Epithelial cell of esophagus (primary cell): ENCODE data around the gene PLA2G1B.
"Not testable (repeated sequence)": the region's sequence is repeated elsewhere in the genome, so short reads cannot be mapped to it uniquely, and the experiment has no call there.

Experiments used
- DNase-seq: peaks from one replicate; pipeline ENCODE4 v3.0.0; 2010; ENCODE audit warnings: low read depth
- H3K4me3 ChIP-seq: 2 replicates; pipeline ENCODE4 v1.5.1; 2011; ENCODE audit warnings: mild to moderate bottlenecking, low read length, control low read depth
- TF ChIP-seq, protein P1 (sequence below): IDR thresholded peaks from 2 replicates; pipeline ENCODE4 v1.5.1; 2011; ENCODE audit warnings: low read depth, mild to moderate bottlenecking, low read length, control low read depth, inconsistent platforms; ENCODE audit not compliant: insufficient read depth; ENCODE audit errors: missing control alignments

Gene PLA2G1B

DNA sequence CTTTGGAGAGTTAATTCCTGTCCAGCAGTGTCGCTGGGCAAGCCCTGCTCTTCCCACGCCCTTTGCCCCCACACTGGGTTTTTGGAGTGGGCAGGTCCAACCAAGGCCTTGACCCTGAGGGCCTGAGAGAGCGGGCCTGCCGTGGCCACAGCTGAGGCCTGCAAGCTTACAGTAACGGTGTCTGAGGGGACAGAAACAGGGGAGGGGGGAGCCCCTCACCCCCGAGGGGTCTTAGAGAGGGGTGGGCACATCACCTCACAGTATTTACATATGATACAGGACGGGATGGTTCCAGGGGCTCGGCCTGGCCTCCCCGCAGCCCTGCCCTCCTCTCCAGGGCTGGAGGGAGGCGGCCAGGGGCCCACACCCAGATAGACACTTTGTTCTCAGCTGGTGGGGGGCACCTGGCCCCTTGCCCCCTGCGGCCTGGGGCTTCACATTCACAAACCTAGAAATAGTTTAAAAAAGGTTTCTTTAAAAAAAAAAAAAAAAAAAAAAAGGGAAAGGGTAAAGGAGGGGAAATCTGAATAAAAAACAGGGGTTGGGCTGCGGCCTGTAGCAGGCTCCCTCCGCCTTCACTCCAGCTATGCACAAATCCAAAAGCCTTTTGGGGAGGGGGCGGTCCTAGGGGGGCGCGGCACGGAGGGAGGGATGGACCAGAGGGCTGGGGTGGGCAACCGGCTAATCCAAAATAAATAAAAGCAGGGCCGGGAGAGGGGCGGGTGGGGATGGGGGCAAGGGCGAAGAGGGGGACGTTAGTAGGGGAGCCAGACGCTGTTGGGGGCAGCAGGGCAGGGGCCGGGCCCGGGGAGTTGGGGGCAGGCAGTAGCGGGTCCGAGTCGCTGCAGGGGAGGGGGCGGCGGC, 14.8 kb upstream of the PLA2G1B start:
- DNase-seq = no peak
- no peak overlapping the region for H3K4me3 ChIP-seq
- TF ChIP-seq, protein P1, sequence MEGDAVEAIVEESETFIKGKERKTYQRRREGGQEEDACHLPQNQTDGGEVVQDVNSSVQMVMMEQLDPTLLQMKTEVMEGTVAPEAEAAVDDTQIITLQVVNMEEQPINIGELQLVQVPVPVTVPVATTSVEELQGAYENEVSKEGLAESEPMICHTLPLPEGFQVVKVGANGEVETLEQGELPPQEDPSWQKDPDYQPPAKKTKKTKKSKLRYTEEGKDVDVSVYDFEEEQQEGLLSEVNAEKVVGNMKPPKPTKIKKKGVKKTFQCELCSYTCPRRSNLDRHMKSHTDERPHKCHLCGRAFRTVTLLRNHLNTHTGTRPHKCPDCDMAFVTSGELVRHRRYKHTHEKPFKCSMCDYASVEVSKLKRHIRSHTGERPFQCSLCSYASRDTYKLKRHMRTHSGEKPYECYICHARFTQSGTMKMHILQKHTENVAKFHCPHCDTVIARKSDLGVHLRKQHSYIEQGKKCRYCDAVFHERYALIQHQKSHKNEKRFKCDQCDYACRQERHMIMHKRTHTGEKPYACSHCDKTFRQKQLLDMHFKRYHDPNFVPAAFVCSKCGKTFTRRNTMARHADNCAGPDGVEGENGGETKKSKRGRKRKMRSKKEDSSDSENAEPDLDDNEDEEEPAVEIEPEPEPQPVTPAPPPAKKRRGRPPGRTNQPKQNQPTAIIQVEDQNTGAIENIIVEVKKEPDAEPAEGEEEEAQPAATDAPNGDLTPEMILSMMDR = no peak

DNA sequence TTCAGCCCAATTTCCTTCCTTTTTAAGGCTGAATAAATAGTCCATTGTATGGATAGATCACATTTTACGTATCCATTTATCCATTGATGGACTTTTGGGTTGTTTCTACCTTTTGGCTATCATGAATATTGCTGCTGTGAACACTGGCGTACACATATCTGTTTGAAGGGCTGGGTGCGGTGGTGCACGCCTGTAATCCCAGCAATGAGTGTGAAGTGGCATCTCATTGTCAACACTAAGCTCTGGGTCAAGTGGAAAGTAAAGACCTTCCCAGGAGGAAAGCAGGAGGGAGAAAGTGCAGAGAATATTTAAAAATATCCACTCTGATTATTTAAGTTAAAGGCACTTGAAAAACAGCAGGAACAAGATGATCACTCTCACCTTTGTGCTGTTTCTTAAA, 11.7 kb upstream of the PLA2G1B start:
- no peak for DNase-seq
- no peak overlapping the region for H3K4me3 ChIP-seq
- TF ChIP-seq, protein P1 = no peak

DNA sequence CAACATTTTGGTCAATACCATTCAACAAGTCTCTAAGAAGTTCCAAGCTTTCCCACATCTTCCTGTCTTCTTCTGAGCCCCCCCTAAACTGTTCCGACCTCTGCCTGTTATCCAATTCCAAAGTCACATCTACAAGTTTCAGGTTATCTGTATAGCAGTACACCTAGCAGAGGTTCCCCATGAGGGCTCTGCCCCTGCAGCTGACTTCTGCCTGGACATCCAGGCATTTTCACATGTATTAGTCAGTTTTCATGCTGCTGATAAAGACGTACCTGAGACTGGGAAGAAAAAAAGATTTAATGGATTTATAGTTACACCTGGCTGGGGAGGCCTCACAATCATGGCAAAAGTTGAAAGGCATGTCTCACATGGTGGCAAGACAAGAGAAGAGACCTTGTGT, 10.2 kb upstream of the PLA2G1B start:
- no peak for DNase-seq
- H3K4me3 ChIP-seq = no peak overlapping the region
- TF ChIP-seq, protein P1 = no peak

DNA sequence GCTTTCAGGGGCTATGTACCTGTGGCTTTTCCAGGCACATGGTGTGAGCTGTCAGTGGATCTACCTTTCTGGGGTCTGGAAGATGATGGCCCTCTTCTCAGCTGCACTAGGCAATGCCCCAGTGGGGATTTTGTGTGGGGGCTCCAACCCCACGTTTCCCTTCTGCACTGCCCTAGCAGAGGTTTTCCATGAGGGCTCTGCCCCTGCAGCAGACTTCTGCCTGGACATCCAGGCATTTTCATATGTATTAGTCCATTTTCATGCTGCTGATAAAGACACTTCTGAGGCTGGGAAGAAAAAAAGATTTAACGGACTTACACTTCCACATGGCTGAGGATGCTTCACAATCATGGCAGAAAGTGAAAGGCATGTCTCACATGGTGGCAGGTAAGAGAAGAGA, 8.8 kb upstream of the PLA2G1B start:
- not testable (repeated sequence) for H3K4me3 ChIP-seq, DNase-seq

DNA sequence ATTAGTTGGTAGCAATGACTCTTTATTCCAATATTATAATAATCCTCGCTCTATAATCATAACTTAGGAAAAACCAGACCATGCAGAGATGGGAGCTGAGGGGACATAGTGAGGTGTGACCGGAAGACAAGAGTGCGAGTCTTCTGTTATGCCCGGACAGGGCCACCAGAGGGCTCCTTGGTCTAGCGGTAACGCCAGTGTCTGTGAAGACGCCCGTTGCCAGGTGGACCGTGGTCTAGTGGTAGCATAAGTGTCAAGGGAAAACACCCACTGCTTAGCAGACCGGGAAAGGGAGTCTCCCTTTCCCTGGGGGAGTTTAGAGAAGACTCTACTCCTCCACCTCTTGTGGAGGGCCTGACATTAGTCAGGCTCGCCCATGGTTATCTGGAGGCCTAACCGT, 7.9 kb upstream of the PLA2G1B start:
- not testable (repeated sequence) for H3K4me3 ChIP-seq
- TF ChIP-seq, protein P1 = peak; percentile 71
- peak; percentile 53 for DNase-seq

DNA sequence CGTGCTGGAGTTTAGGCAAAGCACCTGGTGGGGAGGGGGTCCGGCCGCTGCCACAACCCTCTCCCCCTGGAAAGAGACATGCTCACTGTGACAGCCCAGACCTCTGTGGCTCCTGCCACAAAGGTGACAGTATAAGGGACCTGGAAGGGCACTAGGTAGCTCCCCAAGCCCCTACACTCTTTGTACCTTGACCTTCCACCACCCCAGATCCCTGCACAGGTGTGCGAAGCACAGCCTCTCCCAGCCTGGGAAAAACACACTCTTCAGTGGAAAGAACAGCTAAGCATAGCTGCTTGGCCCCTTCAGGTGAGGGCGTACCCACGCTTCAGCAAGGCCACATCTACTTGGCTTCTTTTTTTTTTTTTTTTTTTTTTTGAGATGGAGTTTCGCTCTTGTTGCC, 4.9 kb upstream of the PLA2G1B start:
- H3K4me3 ChIP-seq = no peak overlapping the region
- TF ChIP-seq, protein P1 = no peak
- DNase-seq = no peak

DNA sequence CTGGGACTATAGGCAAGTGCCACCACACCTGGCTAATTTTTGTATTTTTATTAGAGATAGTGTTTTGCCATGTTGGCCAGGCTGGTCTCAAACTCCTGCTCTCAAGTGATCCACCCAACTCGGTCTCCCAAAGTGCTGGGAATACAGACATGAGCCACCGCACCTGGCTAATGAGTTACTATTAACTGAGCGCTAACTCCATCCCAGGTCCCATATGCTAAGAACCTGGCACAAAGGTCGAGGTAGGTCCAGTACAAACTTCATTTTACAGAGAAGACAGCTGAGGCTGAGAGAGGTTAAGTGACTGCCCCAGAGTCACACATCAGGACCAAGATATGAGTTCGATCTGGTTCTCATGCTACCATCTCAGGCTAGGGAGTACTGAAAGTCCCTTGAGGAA, 4.5 kb upstream of the PLA2G1B start:
- DNase-seq = no peak
- TF ChIP-seq, protein P1 = no peak
- H3K4me3 ChIP-seq = no peak overlapping the region
